Measurements from ENCODE around the gene C1QTNF12.

DNA sequence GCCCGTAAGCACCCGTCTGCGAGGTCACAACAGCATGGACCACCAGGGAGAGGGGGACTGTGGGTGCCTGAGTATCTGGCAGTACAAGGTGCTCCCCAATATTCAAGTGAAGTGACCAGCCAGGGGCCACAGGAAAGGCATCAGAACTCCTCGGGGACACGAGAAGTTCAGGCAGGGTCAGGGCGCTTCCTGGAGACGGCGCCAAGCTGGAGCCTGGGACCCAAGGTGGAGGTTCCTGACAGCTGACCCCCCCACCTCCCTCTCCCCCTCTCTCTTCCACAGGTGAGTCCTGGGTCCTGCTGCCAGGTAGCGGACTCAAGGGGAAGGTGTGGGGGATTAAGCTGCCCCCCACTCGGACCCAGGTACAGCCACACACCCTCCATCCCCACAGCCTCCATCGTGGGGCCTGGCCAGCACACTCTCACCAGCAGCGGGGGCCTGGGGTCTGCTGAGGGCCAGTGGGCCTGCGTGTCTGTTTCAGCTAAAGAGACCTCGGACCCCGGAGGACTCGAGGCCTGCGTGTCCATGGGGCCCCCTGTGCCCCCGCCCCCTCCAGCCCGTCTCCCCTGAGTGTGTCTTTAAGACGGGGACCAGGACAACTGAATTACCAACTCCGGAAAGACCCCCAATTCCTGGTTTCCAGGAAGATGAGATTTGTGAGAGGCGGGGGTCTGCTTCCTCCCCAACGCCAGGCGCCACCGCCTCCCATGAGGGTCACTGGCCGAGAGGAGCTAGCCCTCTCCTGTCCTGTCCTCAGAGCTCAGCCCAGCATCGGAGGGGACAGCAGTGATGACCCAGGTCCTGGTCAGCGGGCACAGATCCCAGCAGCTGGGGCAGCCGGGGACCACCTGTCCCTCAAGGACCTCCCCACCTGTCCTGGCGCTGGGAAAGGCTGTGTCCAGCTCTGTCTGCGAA is 46.3 kb downstream of the C1QTNF12 start:
- TF ChIP-seq POLR2AphosphoS5 (IDR thresholded peaks at IDR 0.05) (no peak), POLR2A (IDR thresholded peaks at IDR 0.05) (no peak)
- TF ChIP-seq, protein P1, sequence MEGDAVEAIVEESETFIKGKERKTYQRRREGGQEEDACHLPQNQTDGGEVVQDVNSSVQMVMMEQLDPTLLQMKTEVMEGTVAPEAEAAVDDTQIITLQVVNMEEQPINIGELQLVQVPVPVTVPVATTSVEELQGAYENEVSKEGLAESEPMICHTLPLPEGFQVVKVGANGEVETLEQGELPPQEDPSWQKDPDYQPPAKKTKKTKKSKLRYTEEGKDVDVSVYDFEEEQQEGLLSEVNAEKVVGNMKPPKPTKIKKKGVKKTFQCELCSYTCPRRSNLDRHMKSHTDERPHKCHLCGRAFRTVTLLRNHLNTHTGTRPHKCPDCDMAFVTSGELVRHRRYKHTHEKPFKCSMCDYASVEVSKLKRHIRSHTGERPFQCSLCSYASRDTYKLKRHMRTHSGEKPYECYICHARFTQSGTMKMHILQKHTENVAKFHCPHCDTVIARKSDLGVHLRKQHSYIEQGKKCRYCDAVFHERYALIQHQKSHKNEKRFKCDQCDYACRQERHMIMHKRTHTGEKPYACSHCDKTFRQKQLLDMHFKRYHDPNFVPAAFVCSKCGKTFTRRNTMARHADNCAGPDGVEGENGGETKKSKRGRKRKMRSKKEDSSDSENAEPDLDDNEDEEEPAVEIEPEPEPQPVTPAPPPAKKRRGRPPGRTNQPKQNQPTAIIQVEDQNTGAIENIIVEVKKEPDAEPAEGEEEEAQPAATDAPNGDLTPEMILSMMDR (IDR thresholded peaks at IDR 0.05), result no peak

Measured in breast epithelium (tissue), 3 donors.